Middle frontal gyrus (tissue), 1 donor: Measurements from ENCODE around the gene ODF2.
A peak's percentile ranks its signal among the peaks of the same experiment; 100 is the strongest.
"Not testable (repeated sequence)": the region's sequence is repeated elsewhere in the genome, so short reads cannot be mapped to it uniquely, and the experiment has no call there.

ENCODE experiments used
- DNase-seq: peaks from one replicate; pipeline ENCODE4 v3.0.0-alpha.2; 2015; ENCODE audit warnings: low spot score; ENCODE audit errors: extremely low spot score

ODF2 gene

DNA sequence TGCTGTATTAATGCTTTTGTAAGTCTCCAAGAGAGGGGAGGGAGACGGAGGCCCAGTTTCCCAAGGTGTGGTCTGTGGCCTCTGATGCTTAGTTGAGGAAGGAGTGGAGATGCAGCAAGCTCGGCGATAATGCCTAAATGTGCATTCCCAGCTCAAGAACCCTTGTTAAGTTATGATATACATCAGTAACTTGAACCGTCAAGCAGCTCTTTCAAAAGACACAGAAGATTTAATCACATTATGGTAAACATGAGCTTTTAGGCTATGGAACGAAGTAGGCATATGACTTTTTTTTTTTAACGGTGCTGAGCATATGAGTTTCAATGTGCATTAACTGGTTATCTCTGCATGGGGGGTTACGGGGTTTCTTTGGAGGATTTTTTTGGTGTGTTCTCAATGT is 26.4 kb downstream of the ODF2 start:
- DNase-seq: no peak

- DNase-seq: no peak
Observed at GRCh38 chr9:128484686-128485413, 29.0 kb downstream of the ODF2 start.

DNA sequence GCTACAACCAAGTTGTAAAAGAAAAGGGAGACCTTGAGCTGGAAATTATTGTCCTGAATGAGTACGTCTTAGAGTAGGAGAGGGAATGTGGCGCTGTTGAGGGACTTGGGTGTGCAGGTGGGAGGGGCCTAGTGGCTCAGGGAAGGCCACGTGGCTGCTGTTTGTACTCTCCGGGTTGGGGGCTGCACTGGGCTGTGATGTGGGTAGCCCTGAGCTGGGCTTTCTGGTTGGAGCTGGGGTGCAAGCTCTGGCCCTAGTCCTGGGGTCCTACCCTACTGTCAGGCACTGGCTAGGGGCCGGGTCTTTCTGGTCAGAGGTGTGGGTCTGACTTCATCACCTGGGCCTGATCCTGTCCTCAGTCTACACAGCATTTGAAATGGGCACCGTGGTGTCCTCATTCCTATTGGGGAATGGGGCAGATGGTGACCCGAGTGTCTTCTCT is 29.6 kb downstream of the ODF2 start:
- no peak for DNase-seq

DNA sequence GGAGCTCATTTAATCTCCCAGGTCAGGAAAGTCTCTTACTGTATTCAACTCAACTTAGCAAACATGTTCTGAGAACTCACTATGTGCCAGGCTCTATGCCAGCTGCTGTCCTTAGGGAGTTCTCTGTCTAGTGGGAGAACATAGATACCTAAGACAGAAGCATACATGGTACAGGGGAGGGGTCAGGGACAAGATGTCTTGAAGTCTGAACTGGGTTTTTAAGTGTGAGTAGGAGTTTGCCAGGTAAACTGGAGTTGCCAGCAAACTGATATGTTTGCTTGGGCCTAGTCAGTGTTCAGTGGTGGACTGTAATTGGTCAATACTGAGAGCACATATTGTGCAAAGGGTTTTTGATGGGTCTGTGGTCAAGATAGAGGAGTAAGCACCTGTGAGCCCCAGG is 30.4 kb downstream of the ODF2 start:
- DNase-seq: no peak

- no peak for DNase-seq
Observed at GRCh38 chr9:128493424-128493823, 37.6 kb downstream of the ODF2 start.

- no peak for DNase-seq
Observed at GRCh38 chr9:128494108-128494745, 38.4 kb downstream of the ODF2 start.

GRCh38 chr9:128494746-128495129 is 38.9 kb downstream of the ODF2 start:
- DNase-seq: no peak

GRCh38 chr9:128495296-128495695 is 39.5 kb downstream of the ODF2 start:
- DNase-seq: no peak

DNA sequence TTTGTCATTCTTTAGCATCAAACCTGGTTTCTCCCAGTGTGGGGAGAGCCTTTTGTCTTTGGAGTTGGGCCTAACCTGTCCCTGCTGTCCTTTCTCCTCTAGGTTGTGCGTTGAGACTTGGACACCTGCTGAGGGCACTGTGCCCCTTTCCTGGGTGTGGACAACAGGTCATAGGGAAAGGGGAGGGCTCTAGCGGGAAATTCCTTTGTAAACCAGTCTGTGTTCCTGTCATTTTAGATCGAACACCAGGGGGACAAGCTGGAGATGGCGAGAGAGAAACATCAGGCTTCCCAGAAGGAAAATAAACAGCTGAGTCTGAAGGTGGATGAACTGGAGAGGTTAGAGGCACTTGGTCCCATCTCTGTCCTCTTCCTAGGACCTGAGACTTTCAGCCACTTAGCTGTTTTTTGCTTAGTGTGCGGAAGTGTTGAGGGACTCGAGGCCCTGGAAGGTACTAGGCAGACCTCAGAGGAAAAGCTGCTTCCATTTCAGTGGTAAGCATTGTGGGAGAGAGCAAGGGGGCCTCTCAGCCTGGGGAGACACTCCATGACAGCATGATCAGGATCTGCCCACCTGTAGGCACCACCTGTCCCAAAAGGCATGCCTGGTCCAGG is 40.1 kb downstream of the ODF2 start:
- no peak for DNase-seq

DNA sequence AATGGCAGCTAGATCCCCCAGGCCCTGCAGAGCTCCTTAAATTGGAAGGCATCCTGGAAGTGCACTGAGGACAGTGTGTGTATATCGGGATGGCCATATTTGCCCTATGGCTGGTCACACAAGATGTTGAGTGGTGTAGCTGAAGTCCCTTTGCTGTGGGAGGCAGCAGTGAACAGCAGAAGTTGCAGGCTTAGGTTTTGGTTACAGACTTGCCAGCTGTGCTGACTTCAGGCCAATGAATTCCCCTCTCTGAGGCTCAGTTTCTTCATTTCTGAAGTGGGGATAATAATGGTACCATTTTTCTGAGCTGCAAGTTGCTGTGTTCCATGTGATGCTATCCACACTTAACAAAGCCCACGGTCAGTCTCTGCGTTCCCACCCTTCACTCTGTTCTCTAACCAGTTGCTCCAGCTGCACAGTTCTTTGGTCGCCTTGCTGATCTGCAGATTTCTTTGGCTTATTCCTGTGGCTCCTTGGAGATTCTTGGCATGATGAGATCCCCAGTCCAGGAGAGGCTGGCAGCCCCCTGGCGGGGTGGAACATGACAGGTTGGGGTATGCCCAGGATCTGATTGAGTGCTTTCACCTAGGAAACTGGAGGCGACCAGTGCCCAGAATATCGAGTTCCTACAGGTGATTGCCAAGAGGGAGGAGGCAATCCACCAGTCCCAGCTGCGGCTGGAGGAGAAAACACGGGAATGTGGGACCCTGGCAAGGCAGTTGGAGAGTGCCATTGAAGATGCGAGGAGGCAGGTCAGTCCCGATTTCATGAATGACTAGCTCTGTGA is 42.2 kb downstream of the ODF2 start:
- DNase-seq: no peak

- no peak for DNase-seq
Observed at GRCh38 chr9:128498911-128499310, 43.1 kb downstream of the ODF2 start.

DNA sequence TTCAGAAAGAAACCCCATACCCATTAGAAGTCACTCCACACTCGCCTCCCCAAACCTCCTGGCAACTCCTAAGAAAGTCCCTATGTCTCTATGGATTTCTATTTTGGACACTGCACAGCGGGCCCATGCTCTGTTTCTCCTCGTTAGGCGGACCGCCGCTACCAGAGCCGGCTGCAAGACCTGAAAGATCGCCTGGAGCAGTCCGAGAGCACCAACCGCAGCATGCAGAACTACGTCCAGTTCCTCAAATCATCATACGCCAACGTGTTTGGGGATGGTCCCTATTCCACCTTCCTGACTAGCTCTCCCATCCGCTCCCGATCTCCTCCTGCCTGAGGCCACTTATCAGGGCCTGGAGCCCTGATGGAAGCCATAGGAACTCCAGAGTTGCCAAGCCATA is 44.1 kb downstream of the ODF2 start:
- DNase-seq: no peak

DNA sequence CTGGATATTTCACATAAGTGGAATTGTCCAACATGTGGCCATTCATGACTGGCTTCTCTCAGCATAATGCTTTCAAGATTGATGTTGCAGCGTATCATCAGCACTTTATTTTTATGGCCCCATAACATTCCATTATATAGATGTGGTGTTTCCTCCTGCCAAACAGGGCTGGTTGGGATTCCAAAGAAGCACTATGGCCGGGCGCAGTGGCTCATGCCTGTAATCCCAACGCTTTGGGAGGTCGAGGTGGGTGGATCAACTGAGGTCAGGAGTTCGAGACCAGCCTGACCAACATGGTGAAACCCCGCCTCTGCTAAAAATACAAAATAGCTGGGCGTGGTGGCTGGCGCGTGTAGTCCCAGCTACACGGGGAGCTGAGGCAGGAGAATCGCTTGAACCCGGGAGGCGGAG is 47.6 kb downstream of the ODF2 start:
- not testable (repeated sequence) for DNase-seq

DNA sequence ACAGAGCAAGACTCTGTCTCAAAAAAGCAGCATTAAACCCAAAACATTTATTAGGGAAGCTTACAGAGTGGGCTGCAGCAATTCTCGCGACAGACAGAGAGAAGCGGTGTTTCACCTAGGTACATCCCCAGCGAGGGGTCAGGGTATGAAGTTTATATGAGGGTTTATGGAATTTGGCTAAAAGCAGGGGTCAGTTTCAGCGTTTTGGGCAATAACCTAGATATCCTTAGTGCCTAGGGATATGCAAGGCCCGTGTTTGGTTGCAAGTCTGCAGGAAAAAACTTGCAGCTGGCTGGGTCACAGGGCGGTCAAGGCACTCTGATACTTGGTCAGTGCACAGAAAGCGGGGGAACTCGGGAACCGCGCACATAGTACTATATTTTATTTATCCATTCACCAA is 48.1 kb downstream of the ODF2 start:
- DNase-seq: no peak

DNA sequence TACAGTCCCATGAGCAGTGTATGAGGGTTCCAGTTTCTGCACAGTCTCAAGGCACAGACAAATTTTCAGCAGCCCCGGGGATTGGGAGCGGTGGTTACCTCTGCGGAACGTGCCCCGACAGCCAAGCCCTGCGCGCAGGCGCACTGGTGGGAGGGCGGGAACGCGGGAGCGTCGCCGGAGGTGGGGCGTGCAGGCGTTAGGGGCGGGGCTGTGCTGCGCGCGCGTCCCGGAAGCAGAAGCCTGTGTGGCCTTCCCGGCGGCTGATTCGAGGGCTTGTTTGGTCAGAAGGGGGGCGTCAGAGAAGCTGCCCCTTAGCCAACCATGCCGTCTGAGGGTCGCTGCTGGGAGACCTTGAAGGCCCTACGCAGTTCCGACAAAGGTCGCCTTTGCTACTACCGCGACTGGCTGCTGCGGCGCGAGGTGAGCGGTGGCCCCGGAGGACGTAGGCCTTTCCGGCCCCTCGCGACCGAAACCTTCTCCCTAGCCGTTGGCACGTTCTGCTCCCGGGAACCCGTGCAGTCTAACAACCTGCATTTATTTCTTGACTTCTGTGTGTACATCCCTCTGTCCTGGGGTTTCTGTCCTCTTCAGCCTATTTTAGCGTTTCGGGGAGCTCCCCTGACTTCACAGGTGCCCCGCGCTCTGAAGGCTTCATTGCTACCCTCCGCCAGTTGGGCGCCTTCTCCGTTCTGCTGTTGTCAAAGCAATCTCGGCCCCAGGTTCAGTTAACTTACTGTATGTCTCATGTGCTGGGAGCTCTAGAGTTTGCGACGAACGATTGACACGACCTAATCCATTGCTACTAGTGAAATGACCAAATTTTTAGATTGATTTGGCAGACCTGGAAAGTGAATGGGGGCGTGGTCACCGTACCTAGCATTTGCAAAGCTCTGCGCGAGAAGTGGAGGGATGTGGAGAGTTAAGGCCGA is 48.9 kb downstream of the ODF2 start, which contains the start of gene GLE1:
Gene GLE1 (plus strand): TSS at position 235 of the 929 bp plus-strand sequence. CDS start 87 bp downstream, at position 322.
- DNase-seq: peak; percentile 87

DNA sequence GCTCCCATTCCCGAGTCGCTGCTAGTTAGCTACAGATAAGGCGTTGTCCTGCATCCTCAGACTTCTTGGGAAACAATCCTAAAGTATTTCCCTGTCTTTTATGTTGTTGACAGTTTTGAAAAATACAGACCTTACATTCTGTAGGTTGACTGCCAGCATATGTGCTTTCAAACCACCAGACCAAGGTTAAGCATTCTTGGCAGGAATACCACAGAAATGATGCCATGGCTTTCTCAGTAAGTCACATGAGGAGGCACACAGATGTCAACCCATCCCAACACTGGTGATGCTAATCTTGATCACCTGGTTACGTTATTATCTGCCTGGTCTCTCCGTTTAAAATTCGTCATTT is 49.6 kb downstream of the ODF2 start:
- DNase-seq: no peak

DNA sequence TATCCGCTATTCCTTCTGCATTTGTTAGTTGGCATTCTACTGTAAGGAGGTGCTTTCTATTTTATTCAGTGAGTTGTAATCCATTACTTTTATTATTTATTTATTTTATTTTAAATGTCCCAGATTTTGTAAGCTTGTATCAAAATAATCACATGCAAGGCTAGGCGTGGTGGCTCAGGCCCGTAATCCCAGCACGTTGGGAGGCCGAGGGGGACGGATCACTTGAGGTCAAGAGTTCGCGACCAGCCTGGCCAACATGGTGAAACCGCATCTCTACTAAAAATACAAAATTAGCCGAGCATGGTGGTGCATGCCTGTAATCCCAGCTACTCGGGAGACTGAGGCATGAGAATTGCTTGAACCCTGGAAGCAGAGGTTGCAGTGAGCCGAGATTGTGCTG is 50.1 kb downstream of the ODF2 start:
- not testable (repeated sequence) for DNase-seq

GRCh38 chr9:128512820-128513219 is 57.0 kb downstream of the ODF2 start:
- DNase-seq: no peak

GRCh38 chr9:128521956-128522355 is 66.2 kb downstream of the ODF2 start:
- no peak for DNase-seq

DNA sequence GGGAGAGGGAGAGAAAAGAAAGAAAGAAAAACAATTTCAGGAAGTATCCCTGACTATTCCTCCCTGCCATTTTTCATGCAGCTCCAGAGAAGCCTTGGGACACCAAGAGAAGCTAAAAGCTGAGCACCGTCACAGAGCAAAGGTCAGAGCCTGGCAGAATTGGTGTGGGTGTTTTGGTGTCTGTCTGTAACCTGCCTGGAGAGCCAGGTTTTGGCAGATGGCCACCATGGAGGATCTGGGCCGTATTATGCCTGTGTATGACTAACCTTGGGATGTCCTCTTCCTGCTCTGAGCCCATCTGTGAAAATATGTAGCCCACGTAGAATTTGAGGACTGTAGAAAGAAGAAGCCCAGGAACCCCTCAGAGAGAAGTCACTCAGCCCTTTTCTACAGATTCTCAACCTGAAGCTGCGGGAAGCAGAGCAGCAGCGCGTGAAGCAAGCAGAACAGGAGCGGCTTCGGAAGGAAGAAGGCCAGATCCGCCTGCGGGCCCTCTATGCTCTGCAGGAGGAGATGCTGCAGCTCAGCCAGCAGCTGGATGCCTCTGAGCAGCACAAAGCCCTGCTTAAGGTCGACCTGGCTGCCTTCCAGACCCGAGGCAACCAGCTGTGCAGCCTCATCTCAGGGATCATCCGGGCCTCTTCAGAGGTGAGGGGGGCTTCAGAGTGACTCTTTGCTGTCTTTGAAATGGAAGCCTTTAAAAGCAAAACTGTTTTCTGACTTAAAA is 67.6 kb downstream of the ODF2 start:
- no peak for DNase-seq
